HUES64 (cell line): ENCODE data around the gene FGF14.

ENCODE experiments used
- H3K27ac ChIP-seq: 2 replicates; pipeline ENCODE4 v1.7.0; 2013; ENCODE audit warnings: low read depth, low read length, inconsistent platforms
- H3K27me3 ChIP-seq: 2 replicates; pipeline ENCODE4 v1.6.1; 2013; ENCODE audit warnings: mild to moderate bottlenecking, low read length; ENCODE audit not compliant: insufficient read depth
- H3K36me3 ChIP-seq: 2 replicates; pipeline ENCODE4 v1.6.1; 2013; ENCODE audit warnings: mild to moderate bottlenecking, low read length; ENCODE audit not compliant: insufficient read depth
- H3K4me1 ChIP-seq: 2 replicates; pipeline ENCODE4 v1.6.1; 2013; ENCODE audit warnings: mild to moderate bottlenecking, low read length, moderate library complexity; ENCODE audit not compliant: insufficient read depth
- H3K4me3 ChIP-seq: 2 replicates; pipeline ENCODE4 v1.5.1; 2013; ENCODE audit warnings: mild to moderate bottlenecking, low read length, moderate library complexity
- H3K9ac ChIP-seq: 2 replicates; pipeline ENCODE4 v1.6.1; 2013; ENCODE audit warnings: mild to moderate bottlenecking, low read depth, low read length
- H3K9me3 ChIP-seq: 2 replicates; pipeline ENCODE4 v1.6.1; 2013; ENCODE audit warnings: low read depth, low read length; ENCODE audit not compliant: insufficient read depth
- WGBS: fragments of 150-250, 120-280 bp; methylation state at CpG from one replicate; pipeline ENCODE4 v1.1.7; 2013; ENCODE audit warnings: missing lambda C conversion rate; 5-methylcytosine and 5-hydroxymethylcytosine counted together

Gene FGF14

DNA sequence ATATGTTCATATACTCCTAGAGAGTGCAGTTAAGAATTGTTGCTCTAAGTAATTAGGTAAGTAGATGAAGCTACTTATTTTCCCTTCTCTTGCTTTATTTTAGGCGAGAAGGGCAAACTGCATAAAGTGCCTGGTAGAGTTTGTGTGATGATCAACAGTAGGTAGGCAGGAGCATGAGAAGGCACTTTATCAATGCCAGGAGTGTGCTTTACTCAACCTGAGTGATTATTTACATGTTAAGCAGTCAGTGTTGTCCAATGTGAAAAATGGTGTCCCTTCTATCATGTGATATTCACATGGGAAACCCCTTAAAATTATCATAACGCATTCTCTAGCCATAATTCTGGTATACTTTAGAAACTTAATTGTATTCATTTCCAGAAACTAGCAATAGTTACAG, 655.3 kb downstream of the FGF14 start:
- H3K4me1 ChIP-seq = no peaks in the 10 kb centered on the region; the same call in 1 of the 2 replicates
- H3K9me3 ChIP-seq = no peaks in the 10 kb centered on the region
- WGBS = 98% methylated on average over 2 of the region's 2 CpGs
- no peaks in the 10 kb centered on the region for H3K27me3 ChIP-seq
- H3K36me3 ChIP-seq = no peaks in the 10 kb centered on the region
- H3K4me3 ChIP-seq = no peak overlapping the region
- no peak overlapping the region for H3K9ac ChIP-seq
- no peak overlapping the region for H3K27ac ChIP-seq

DNA sequence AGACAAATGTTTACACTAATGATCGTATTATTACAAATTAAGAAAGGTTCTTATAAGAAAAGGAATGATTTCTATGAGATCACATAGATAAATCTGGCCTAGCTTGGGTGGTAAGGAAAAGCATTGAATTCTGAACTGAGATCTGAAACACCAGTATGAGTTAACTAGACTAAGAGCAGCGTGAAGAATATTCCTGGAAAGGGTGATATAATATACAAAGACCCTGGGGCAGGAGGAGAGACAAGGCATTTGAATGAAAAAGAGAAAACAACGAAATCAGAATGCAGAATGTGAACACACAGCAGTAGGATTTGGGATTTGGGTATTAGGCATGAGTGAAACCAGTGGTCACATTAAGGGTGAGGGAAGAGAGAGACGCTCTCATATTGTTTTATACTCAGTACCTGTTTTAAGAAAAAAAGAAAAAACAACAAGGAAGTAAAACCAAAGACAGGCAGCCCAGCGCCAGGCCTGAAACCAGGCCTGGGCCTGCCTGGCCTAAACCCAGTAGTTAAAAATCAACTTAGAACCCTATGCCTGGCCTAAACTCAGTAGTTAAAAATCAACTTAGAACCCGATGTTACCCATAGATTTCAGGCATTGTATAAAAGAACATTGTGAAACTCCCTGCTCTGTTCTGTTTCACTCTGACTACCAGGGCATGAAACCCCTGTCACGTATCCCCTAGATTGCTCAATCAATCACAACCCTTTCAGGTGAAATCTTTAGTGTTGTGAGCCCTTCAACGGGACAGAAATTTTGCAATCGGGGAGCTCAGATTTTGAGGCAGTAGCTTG, 662.3 kb downstream of the FGF14 start:
- no peak overlapping the region for H3K4me3 ChIP-seq
- H3K36me3 ChIP-seq = no peaks in the 10 kb centered on the region
- 95% methylated on average over 8 of the region's 9 CpGs for WGBS
- H3K4me1 ChIP-seq = no peaks in the 10 kb centered on the region
- H3K9ac ChIP-seq = no peak overlapping the region
- H3K27ac ChIP-seq = no peak overlapping the region
- no peaks in the 10 kb centered on the region for H3K9me3 ChIP-seq
- no peaks in the 10 kb centered on the region for H3K27me3 ChIP-seq

DNA sequence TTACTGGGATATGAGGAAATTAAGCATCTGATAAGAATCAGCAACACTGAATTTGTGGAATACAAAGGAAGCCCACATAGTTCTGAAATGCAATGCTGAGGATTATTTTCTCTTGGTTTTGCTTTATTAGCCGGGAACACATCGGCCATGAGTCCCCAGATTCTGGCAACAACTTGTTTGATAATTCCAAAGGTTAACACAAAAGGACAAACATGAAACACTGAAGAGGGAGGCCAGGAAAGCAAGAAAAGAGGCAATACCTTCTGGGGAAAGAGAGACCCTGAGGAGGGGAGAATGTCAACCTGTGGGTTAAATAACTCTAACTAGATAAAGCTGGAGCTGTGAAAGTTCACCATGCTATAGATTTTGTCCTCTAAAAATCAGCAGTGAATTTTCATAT, 663.5 kb downstream of the FGF14 start:
- Histone ChIP-seq H3K9ac (no peak overlapping the region), H3K4me1 (no peaks in the 10 kb centered on the region)
- 92% methylated on average over 2 of the region's 2 CpGs for WGBS

GRCh38 chr13:101736566-101736965, 665.3 kb downstream of the FGF14 start:
- no peaks in the 10 kb centered on the region for H3K4me1 ChIP-seq
- H3K27me3 ChIP-seq = no peaks in the 10 kb centered on the region
- no peaks in the 10 kb centered on the region for H3K9me3 ChIP-seq
- no peak overlapping the region for H3K9ac ChIP-seq
- no peaks in the 10 kb centered on the region for H3K36me3 ChIP-seq
- H3K4me3 ChIP-seq = no peak overlapping the region
- no peak overlapping the region for H3K27ac ChIP-seq
- no CpG with 5 or more reads among the region's 3 CpGs for WGBS

More for the DNA sequence above, 663.5 kb downstream of the FGF14 start:
- Histone ChIP-seq H3K36me3 (no peaks in the 10 kb centered on the region), H3K27ac (no peak overlapping the region), H3K27me3 (no peaks in the 10 kb centered on the region), H3K4me3 (no peak overlapping the region), H3K9me3 (no peaks in the 10 kb centered on the region)

DNA sequence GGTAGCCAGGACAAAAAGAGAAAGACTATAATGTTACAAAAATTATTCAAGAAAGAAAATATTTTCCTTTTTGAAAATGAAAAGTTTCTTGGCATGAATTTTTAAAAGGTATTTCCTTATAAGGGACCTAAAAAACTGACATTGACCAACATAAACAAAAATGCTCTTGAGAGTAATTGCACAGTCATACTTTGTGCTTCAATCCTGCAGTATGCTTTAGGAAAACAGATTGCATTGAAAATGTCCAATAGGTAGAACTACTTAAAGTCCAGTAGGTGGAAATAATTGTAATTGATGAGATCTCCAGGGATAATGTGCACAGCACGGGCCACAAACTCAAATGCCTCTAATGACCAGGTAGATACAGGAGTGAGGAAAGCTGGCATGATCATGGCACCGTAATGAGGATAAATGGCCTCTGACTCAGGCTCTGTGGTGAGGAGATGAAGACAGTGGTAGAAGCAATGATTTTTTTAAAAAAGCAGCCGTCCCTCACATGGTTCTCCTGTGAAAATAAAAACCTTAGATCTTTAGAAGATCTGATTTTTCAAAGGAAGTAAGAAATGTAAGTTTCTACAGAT, 671.3 kb downstream of the FGF14 start:
- Histone ChIP-seq H3K27me3 (no peaks in the 10 kb centered on the region), H3K36me3 (no peaks in the 10 kb centered on the region), H3K9me3 (no peaks in the 10 kb centered on the region), H3K4me1 (no peaks in the 10 kb centered on the region), H3K27ac (no peak overlapping the region), H3K9ac (no peak overlapping the region), H3K4me3 (no peak overlapping the region)
- WGBS = 95% methylated on average over 3 of the region's 3 CpGs

- Histone ChIP-seq H3K4me1 (no peaks in the 10 kb centered on the region), H3K4me3 (no peak overlapping the region), H3K9me3 (no peaks in the 10 kb centered on the region), H3K9ac (no peak overlapping the region), H3K27me3 (no peaks in the 10 kb centered on the region), H3K27ac (no peak overlapping the region), H3K36me3 (no peaks in the 10 kb centered on the region)
- WGBS = 95% methylated on average over 3 of the region's 3 CpGs
These were observed 673.2 kb downstream of the FGF14 start for GRCh38 chr13:101728615-101729014.

DNA sequence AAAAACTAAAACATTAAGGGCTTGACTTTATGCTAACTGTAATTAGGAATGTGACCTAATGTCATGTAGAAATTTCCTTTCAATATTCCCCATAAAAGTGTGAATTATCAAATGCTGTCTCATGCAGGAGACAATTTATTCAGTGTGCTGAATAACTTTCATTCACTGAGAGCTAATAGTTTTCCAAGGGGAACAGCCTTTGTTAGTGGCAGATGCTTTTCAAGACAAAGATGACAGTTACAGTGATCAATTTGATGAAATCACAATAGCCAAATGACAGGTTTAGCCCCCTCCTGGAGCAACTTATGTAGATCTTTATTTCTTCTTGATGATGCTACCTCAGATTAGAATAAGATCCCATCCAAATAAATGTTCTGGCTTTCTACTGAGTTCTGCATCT, 673.8 kb downstream of the FGF14 start:
- Histone ChIP-seq H3K27ac (no peak overlapping the region), H3K9ac (no peak overlapping the region), H3K4me1 (no peaks in the 10 kb centered on the region), H3K9me3 (no peaks in the 10 kb centered on the region), H3K4me3 (no peak overlapping the region), H3K36me3 (no peaks in the 10 kb centered on the region), H3K27me3 (no peaks in the 10 kb centered on the region)

DNA sequence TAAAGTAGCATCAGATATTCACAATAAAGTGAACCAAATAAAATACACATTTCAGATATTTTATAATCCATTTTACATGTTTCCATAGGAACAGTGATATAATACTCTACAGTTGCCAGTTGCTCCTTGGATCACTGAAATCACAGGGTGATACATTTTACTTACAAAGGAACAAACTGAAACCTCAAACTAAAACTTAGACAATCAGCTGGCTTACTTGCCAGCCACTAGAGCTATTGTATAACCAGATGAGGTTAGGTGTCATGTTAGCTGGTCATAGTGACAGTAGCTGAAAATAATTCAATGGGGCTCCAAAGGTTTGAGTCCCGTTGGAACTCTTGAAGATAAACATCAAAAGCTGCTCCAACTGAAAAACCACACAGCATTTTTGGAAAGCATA, 674.7 kb downstream of the FGF14 start:
- H3K9me3 ChIP-seq = no peaks in the 10 kb centered on the region

GRCh38 chr13:101726681-101727080, 675.2 kb downstream of the FGF14 start:
- Histone ChIP-seq H3K4me3 (no peak overlapping the region), H3K36me3 (no peaks in the 10 kb centered on the region), H3K4me1 (no peaks in the 10 kb centered on the region), H3K9me3 (no peaks in the 10 kb centered on the region), H3K27ac (no peak overlapping the region), H3K9ac (no peak overlapping the region), H3K27me3 (no peaks in the 10 kb centered on the region)
- WGBS = no CpG with 5 or more reads among the region's 2 CpGs

More for the DNA sequence above, 674.7 kb downstream of the FGF14 start:
- H3K4me3 ChIP-seq = no peak overlapping the region
- WGBS = 100% methylated on average over 1 of the region's 1 CpG
- H3K27me3 ChIP-seq = no peaks in the 10 kb centered on the region
- no peak overlapping the region for H3K27ac ChIP-seq
- H3K36me3 ChIP-seq = no peaks in the 10 kb centered on the region
- H3K4me1 ChIP-seq = no peaks in the 10 kb centered on the region
- no peak overlapping the region for H3K9ac ChIP-seq

- Histone ChIP-seq H3K27ac (no peak overlapping the region), H3K27me3 (no peaks in the 10 kb centered on the region), H3K4me1 (no peaks in the 10 kb centered on the region), H3K9ac (no peak overlapping the region), H3K9me3 (no peaks in the 10 kb centered on the region), H3K36me3 (no peaks in the 10 kb centered on the region), H3K4me3 (no peak overlapping the region)
- WGBS = 88% methylated on average over 3 of the region's 3 CpGs
These were observed 683.4 kb downstream of the FGF14 start for GRCh38 chr13:101718496-101718895.

GRCh38 chr13:101717353-101717752, 684.5 kb downstream of the FGF14 start:
- H3K27me3 ChIP-seq = no peaks in the 10 kb centered on the region
- no peaks in the 10 kb centered on the region for H3K9me3 ChIP-seq
- no peak overlapping the region for H3K27ac ChIP-seq
- H3K9ac ChIP-seq = no peak overlapping the region
- no peaks in the 10 kb centered on the region for H3K36me3 ChIP-seq
- no peaks in the 10 kb centered on the region for H3K4me1 ChIP-seq
- H3K4me3 ChIP-seq = no peak overlapping the region
- WGBS = 97% methylated on average over 9 of the region's 10 CpGs
